ENCODE data around the gene TOR2A.
"Not testable (repeated sequence)": the region's sequence is repeated elsewhere in the genome, so short reads cannot be mapped to it uniquely, and the experiment has no call there.

TOR2A gene

GRCh38 chr9:127768698-127769097 is 33.6 kb upstream of the TOR2A start:
- no peak for FAIRE-seq

- no peak for FAIRE-seq
Observed at GRCh38 chr9:127767909-127768331, 32.8 kb upstream of the TOR2A start.

GRCh38 chr9:127767410-127767809 is 32.3 kb upstream of the TOR2A start:
- no peak for FAIRE-seq

- FAIRE-seq, result no peak
Observed at GRCh38 chr9:127765418-127765817, 30.3 kb upstream of the TOR2A start.

- no peak for FAIRE-seq
Observed at GRCh38 chr9:127763918-127764384, 28.9 kb upstream of the TOR2A start.

GRCh38 chr9:127762111-127762676 is 27.1 kb upstream of the TOR2A start:
- no peak for FAIRE-seq

GRCh38 chr9:127761491-127761956 is 26.4 kb upstream of the TOR2A start:
- FAIRE-seq, result no peak

- no peak for FAIRE-seq
Observed at GRCh38 chr9:127761061-127761460, 26.0 kb upstream of the TOR2A start.

- FAIRE-seq, result no peak
Observed at GRCh38 chr9:127758843-127759242, 23.7 kb upstream of the TOR2A start.

GRCh38 chr9:127756776-127757175 is 21.7 kb upstream of the TOR2A start:
- FAIRE-seq, result not testable (repeated sequence)

GRCh38 chr9:127756233-127756632 is 21.1 kb upstream of the TOR2A start:
- FAIRE-seq, result no peak

GRCh38 chr9:127755061-127756060 is 20.3 kb upstream of the TOR2A start:
- no peak for FAIRE-seq

GRCh38 chr9:127754099-127755060 is 19.3 kb upstream of the TOR2A start:
- FAIRE-seq, result no peak

GRCh38 chr9:127753622-127754021 is 18.5 kb upstream of the TOR2A start:
- no peak for FAIRE-seq

GRCh38 chr9:127753148-127753547 is 18.1 kb upstream of the TOR2A start:
- FAIRE-seq, result no peak

GRCh38 chr9:127751269-127752054 is 16.4 kb upstream of the TOR2A start:
- no peak for FAIRE-seq

- FAIRE-seq, result no peak
Observed at GRCh38 chr9:127749090-127749787, 14.1 kb upstream of the TOR2A start.

- no peak for FAIRE-seq
Observed at GRCh38 chr9:127746959-127747569, 12.0 kb upstream of the TOR2A start.

- no peak for FAIRE-seq
Observed at GRCh38 chr9:127744398-127745110, 9.5 kb upstream of the TOR2A start.
